Stimulated activated CD8-positive, alpha-beta memory T cell treated with anti-CD3 and anti-CD28 coated beads, Interleukin-4, amount 100 ng/mL, for 48 hours (primary cell): ENCODE results near the gene GOLGA6A.
"Not testable (repeated sequence)": the region's sequence is repeated elsewhere in the genome, so short reads cannot be mapped to it uniquely, and the experiment has no call there.

Experiments used
- DNase-seq: peaks from one replicate; pipeline ENCODE4 v3.0.0-alpha.2; 2020

GOLGA6A gene, protein sequence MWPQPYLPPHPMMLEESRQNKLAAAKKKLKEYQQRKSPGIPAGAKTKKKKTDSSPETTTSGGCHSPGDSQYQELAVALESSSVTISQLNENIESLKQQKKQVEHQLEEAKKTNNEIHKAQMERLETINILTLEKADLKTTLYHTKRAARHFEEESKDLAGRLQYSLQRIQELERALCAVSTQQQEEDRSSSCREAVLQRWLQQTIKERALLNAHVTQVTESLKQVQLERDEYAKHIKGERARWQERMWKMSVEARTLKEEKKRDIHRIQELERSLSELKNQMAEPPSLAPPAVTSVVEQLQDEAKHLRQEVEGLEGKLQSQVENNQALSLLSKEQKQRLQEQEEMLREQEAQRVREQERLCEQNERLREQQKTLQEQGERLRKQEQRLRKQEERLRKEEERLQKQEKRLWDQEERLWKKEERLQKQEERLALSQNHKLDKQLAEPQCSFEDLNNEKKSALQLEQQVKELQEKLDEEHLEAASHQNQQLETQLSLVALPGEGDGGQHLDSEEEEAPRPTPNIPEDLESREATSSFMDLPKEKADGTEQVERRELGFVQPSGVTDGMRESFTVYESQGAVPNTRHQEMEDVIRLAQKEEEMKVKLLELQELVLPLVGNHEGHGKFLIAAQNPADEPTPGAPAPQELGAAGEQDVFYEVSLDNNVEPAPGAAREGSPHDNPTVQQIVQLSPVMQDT

DNA sequence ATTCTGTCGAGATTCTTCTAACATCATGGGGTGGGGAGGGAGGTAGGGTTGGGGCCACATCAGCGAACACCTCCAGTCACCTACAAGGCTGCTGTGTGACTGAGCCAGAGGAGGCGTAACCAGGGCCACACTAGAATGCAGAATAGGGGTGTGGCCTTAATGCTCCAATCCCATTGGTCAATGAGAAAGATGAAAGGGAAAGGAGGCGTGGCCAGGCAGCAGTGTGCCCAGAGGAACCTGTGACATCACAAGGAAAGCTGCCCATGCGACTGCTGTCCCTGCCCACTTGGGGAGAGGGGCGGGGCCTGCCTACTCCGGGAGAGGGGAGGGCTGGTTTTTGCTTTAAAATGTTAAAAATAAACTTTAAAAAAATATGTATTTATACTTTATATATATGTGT lies at the start of gene GOLGA6A:
TSS of gene GOLGA6A (minus strand) at position 101 of the 400 bp plus-strand sequence. CDS start at position 60, 41 bp downstream.
- DNase-seq: not testable (repeated sequence)

DNA sequence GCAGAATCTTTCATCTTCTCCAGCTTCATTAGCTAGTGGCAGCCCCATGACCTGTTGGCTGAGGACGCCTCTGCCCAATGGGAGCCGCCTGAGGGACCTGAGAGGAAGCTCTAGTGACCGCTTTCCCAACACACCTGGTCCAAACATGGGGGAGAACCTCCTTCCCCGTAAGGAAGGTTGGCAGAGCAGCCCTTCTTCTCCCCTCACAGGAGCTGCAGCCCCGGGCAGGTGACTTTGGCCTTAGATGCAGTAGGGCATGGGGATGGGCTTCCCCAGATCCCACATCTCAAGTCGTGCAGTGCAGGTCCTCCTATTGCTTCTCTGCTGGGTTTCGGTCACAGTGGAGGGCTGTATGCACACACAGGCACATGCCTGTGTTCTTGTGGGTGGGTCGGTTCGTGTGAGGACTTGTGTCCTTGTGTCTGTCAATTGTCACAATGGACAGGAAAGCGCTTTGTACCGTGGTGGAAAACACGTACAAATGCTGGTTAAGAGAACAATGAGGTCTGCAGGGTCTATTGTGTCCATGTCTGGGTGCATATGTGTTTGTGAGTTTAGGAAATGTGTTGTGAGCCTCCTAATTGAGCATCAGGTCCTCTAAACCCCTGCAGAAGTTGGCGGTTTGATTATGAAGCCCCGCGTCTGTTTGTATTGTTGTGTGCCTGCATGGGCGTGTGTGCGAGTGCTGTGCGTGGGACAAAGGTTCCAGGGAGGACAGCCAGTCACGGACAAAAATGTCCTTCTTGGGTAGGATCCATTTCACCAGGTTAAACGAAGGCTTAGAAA lies 49.5 kb upstream of the GOLGA6A start:
- no peak for DNase-seq

DNA sequence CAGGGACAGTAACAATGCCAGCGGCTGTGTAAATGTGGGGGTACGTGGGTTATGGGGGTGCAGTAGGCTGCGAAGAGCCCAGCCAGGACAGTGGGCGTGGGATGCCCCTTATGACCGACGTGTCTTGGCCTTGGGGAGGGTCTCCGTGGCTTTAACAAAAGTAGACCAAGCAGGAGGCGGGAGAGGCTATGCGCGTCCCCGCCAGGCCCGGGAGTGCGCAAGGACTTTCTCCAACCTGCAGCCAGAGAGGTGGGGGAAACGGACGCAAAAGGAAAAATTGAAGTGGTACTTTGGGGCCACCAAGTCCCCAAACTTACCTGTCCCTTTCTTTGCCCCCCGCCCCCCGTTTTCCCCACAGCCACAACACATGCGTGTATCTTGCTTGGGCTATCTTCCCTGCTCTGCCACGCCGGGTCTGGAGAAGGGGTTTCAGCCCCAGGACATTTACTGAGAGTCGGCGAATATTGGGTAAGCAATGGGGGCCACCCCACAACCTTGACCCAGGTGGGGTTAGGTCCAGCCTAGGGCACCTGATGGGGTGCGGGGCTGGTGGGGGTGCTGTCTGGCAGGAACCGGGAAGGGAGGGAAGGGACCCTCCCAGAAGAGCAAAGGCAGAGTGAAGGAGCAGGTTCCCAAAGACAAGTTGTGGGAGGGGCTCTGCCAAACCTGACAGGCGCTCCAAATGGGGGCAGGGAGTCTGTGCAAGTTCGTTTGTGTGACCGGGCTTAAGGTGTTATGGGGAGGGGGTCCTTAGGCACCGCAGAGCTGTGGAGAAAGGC lies 48.7 kb upstream of the GOLGA6A start:
- DNase-seq: no peak

DNA sequence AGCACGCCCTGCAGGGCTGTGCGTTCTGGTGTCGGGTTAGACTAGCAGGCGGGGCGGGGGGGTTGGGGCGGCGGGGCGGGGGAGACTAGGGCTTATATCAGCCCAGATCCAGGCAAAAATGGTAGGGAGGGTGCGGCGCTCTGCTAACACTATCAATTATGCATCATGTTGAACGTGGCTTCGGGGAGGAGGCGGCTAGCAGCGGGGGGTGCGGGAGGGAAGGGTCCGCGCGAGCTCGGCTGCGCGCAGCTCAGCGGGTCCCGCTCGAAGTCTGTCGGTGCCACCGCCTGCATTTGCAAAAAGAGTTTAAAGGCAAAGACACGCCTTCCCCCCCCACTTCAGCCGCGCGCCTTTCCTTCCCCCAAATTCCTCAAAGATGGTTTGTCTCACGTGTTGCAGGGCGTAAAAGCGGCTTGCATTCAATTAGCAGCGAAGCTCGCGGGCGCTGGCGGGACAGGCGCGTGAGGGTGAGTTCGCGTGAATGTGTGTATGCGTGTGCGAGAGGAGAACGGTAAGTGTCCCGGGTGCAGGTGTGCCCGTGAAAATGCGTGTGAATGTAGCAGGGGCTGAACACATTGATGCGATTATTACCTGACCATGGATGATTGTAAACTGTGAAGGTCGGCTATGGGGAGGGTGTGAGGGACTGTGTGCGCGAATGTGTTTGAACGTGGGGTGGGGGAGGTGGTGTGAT lies 48.0 kb upstream of the GOLGA6A start, which contains the start of gene ISLR2:
TSS of gene ISLR2 (plus strand) at position 432 of the 694 bp plus-strand sequence. CDS start 2,169 bp downstream, outside the sequence.
- no peak for DNase-seq

DNA sequence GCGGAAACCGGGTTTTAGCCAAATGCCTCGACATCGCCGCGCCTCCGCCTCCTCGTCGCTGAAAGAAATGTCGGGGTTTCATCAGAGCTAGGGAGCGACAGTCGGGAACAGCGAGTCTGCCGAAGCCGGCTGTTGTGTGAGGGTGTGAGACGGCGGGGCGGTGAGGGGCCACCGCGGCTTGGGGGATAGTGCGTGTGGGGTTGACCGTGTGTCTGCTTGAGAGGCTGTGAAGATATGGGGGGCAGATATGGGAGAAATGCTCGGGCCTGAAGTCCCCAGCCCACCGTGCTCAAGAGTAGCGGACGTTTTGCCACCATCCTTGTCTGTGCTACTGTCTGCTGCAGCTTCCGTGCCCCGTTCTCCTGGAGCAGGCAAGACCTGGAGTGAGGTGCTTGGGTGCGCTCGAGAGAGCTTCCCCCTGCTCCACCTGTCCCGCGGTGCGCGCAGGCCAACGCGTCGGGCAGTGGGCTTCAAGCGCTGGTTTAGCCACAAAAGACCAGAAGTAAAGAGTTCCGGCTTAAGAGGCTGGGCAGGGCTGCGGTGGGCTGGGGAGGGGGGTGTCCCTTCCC lies 47.3 kb upstream of the GOLGA6A start:
- no peak for DNase-seq

DNA sequence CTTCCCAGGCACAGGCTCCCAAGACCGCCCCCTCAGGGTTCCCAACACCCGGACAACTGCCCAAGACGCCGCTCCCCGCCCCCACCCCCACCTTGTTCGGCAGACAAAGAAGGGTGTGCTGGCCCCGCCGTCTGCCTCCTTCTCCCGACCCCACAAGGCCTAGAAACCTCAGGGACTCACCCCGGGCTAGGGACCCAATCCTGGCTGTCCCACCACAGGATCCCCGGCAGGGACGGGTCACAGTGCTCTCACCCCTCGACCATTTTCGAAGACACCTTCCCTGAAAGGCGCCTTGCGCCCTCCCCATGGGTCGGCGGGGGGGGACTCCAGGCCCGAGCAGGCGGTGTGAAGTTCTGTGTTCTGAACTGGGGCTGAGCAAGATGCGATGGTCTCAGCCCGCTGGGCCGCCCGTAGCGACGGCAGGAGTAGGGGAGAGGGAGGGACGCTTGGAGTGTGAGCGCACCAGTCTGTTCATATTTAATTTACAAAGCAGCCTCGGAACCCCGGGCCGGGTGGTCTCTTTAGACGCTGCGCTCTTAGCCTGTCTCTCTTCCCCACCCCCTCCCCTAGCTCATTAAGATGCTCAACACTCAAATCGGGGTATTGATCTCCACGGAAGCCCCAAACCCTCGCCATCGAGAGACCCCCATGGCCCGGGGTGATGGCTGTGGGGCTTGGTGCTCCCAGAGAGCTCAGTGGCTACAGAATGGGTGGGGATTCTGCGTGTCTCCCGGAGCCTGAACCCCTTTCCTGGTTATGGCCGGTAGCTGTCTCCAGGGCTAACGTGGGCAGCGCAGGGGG lies 46.6 kb upstream of the GOLGA6A start:
- no peak for DNase-seq

DNA sequence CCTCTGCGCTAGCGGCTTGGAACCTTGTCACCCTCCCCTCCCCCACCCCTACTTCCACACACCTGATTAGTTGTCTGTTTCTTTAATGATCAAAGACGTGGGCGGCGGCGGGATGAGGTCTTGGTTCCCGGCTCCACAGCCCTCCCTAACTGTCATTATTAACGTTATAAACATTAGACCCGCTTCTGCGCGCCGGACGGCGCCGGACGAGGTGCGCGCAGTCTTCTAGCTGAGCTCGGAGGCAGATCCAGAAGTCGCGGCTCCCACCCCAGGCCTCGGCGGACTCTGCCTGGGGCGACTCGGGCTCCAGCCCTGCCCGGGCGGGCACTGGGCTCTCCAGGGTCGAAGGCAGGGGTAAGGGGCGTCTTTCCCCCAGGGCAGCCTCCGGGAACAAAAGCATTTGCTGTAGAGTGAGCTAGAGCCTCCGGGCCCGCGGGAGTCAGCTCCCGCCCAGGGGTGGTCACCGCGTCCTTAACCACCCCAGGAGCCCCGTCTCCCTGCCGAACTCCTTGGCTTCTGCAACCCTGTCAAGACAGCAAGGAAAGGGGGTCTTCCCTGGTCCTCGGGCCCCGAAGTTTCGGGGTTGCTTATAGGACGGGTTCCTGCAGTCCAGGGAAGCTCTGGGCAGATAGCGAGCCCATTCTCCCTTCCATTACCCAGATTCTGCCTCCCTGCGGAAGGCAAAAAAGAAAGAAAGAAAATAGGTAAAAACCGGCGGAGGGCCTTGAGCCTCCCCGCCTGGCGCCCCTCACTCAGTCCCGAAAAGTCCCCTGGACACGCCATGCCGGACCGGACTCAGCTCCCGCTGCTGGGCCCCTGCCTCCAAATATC lies 45.8 kb upstream of the GOLGA6A start:
- DNase-seq: peak; percentile 30

DNA sequence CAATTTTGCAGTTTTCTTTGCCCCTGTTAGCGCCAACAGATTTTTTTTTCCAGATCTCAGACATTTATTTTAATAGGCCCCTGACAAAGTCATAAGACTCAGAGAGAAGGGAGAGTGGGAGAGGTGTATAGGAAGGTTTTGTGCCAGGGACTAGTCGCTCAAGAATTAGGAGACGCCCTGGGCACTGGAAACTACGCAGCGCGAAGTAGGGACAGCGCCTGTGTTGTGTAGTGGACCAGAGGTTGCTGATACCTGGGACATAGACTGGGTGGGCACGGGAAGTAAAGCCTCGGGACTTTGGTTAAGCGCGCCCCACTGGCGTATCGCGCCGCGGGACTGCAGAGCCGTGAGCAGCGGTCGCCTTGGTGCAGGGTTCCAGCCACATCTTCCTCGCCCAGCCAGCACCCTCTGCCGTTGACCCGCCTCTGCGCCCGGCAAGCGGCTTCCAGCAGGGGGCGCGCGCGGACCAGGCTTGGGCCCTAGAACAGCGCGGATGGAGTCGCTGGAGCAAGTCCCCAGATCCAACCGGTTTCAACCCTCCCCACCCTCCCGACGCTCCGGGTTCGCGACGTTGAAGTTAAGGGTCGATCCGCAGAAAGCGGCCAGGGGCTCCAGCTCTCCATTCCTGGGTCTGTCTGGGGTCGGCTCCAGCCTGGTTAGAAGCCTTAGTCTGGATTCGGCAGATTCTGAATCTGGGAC lies 45.1 kb upstream of the GOLGA6A start:
- DNase-seq: peak; percentile 96

DNA sequence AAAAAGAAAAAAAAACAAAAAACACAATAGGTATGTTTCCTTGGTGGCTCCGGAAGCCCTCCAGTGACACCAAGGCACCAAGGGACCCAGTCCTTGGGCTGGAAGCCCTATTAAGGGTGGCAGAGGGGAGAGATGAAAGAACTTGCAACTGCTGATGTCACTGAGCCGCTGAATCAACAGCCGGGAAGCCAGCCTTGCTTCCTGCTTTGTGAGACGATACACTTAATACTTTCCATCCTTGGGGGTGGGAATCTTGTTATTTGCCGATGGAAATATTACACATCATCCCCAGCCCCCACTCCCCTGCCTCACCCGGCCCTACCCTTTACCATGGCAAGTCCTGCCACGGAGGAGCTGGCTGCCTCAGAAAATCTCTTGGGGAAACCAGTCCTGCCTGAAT lies 42.4 kb upstream of the GOLGA6A start:
- no peak for DNase-seq

DNA sequence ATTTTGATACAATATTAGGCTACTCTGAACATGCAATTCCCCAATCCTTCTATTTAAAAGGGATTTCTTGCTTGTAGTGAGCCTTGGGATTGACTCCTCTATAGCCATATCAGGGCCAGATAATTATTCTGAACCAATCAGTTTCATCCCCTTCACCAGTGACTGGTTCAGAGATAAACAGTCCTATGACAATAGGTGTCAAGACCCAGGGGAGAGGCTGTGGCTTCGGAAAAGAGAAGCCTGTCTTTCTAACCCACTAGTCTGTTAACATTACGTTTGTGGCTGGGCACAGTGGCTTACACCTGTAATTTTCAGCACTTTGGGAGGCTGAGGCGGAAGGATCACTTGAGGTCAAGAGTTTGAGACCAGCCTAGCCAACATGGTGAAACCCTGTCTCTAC lies 41.8 kb upstream of the GOLGA6A start:
- no peak for DNase-seq

DNA sequence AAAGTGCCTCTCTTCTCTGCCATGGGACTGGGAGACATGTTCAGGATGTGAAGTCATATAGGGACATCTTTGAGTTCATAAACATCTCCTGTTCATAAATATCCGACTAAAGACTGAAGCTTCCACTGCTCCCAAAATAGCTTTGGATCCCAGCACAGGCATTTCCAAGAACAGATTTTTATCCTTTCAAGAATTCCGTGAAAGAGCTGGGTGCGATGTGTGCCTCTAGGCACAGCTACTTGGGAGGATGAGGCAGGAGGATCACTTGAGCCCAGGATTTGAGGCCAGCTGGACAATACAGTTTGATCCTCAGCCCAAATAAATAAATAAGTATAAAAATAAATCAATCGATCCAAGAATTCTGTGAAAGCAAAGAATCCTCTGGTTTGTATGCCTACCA lies 41.3 kb upstream of the GOLGA6A start:
- DNase-seq: no peak

DNA sequence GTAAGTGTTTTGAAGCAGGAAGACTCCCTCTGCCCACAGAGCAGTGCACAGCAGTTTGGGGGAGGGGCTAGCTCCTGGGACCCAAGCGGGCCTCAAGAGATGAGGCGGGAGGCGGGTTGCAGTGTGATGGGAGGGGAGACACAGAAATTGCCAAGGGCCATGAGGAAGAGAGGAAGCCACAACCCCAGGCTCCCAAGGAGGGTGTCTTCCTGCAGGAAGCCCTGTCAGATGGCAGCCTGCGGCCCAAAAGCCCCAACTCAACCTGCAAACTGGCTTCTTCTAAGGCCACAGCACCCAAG lies 40.7 kb upstream of the GOLGA6A start:
- no peak for DNase-seq

DNA sequence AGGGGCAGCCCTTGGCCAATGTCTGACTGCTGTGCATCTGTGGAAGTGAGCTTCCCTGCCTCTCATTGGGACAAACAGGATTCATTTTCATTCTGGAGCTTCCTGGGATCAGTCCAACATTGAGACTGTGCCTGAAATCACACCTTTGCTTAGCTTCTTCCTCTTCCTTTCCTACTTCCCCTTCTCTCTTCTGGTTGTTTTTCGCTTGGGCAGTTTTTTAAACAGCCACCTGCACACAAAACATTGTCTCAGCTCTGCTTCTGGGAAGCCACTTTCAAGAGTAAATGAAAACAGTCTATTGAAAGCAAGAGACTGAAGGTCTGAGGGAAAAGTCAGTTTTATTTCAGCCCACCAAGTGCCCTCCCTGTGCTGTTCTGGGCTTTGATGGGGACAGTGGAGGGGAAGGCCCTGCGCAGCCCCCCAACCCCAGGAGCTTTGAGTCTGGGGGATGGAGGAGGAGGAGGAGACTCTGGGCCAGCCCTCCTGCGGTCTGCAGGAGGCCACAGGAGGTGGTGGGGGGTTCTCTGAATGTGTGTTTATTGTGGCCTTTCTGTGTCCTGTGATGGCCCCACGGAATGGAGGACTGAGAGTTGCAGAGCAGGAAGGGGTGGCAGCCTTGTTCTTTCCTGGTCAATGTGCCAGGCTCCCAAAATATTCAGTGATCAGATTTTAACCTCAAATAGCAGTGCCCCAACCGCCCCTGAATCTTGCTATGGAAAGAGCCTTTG lies 40.2 kb upstream of the GOLGA6A start:
- DNase-seq: no peak

DNA sequence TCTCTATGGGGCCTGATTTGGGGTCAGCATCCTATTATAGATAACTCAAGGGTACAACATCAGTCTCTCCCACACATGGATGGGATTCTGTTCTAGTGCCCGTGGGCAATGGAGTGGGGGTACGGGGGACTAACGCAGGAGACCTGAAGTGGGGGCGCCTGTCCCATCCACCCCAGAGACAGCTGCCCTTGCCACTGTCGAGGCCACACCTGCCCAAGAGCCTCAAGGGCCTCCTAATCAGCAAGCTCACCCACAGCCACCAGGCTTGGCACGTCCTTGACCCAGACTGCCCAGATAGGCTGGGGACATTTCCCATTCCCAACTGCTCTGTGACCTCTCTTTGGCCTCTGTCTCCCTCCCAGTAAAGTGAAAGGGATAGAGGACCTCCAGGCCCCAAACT lies 39.5 kb upstream of the GOLGA6A start:
- no peak for DNase-seq

DNA sequence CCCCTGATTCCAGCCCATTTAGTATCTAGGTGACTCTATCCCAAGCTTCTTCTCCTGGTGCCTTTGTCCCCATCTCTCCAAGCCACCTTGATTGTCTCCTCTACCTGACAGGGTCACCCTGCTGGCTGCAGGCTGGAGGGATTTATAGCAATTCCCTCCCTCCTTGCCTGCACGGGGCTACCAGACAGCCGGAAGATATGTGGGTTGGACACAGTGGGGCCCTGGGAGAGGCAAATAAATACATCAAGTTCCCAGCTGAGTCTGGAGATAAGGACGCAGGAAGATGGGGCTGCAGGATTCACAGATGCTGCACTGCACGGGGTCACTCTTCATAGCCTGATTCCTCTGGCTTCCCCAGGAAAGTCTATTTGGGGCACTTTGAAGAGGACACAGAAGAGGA lies 38.7 kb upstream of the GOLGA6A start:
- no peak for DNase-seq

DNA sequence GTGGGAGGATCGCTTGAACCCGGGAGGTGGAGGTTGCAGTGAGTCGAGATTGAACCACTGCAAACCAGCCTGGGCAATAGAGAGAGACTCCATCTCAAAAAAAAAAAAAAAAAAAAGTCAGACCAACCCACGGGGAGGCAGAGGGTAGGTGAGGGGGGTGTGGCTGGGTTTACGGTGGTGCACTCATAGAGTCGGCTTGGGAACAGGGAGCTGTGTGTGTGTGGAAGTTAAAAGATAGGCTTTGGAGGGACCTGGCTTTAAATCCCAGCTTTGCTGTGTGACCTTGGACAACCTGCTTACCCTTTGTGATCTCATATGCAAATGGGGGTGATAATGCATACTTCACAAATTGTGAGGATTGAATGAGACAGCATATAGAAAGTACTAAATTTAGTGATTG lies 38.1 kb upstream of the GOLGA6A start:
- DNase-seq: no peak

DNA sequence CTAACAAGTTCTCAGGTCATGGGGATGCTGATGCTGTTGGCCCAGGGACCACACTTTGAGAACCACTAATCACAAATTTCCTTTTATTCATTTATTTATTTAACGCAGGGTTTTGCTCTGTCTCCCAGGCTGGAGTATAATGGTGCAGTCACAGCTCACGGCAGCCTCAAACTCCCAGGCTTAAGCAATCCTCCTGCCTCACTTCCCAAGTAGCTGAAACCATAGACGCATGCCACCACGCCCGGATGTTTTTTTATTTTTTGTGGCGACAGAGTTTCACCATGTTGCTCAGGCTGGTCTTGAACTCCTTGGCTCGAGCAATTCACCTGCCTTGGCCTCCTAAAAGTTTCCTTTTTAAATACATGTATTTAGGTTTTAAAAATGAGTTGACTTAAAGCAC lies 27.4 kb upstream of the GOLGA6A start:
- no peak for DNase-seq

DNA sequence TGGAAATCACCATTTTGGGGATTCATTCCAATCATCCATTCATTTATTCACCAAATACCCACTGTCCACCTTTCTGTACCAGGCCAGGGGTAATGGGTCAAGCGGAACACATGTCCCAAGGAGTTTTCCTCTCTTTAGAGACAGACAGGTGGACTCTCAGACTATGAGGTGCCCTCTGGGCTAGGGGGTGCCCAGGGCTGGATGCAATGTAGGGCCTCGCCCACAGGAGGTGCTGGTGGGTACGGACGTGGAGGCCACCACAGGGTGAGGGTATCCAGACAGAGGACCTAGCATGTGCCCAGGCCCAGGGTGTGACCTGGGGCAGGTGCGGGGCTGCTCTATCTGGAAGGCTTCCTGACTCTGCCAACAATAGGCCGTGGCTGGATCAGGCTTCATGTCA lies 26.3 kb upstream of the GOLGA6A start:
- DNase-seq: peak; percentile 26

DNA sequence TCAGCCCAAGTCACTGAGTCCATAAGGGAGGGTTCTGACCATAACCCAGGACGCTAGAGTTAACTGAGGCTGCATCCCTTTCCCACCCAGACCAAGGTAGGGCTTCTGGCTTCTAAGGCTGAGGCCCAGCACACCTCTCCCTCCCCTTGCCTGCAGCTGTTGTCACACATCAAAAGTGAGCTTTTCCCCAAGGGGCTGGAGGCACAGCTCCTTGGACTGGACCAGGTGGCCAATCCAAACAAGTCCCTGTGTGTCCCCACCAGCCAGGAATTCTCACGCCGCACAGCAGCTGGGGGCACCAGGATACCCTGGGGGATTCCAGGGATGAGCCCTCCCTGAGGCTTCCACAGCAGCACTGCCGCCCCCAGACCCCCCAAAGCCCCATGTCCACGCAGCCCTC lies 25.8 kb upstream of the GOLGA6A start:
- no peak for DNase-seq
